HCT116 (cell line): ENCODE results near the gene ARAP1. TPM values are rescaled to one million over a fixed set of nuclear protein-coding genes. Genes with fewer than 3 reads are reported as not detected.

Experiments used
- ATAC-seq: fragments of 200-7000 bp; cut with Tn5 transposase; 2 replicates; pipeline ENCODE4 v1.9.1; 2020; ENCODE audit warnings: mild to moderate bottlenecking, moderate library complexity
- BruUV-seq: library from RNA; stranded (reverse); fragments of 400-500 nt; replicated peaks from 2 replicates; lab custom pipeline; 2021; lab: Mats Ljungman, UMichigan
- CTCF ChIA-PET: fragments of 300-600 bp; sonication (Branson Sonifier 250); formaldehyde crosslinking; loops from one replicate; lab custom pipeline; 2021; ENCODE audit warnings: antibody characterized with exemption; lab: Charles Lee
- POLR2A ChIA-PET: fragments of 300-600, 350-600 bp; sonication (Branson Sonifier 250); formaldehyde crosslinking; loops from one replicate; lab custom pipeline; 2021; ENCODE audit warnings: antibody characterized with exemption; lab: Charles Lee
- RAD21 ChIA-PET, 2 experiments: fragments of 300-600 bp; sonication (Branson Sonifier 250); formaldehyde crosslinking; loops; one replicate each; lab custom pipeline; 2023; ENCODE audit warnings: low total read pairs in 2 of 2; ENCODE audit not compliant: uncharacterized antibody in 2 of 2, unreplicated experiment in 2 of 2, low non-redundant PET in 1 of 2; lab: Charles Lee
- DNase-seq: peaks from one replicate; pipeline ENCODE4 v3.0.0-alpha.2; 2010; ENCODE audit warnings: low read depth, low spot score
- H2AFZ ChIP-seq: fragments of 200-600 bp; shearing (Covaris generic), sonication (generic); 2 replicates; pipeline ENCODE4 v1.6.1; 2017; ENCODE audit warnings: low read depth, mixed run types, mixed read lengths, antibody characterized with exemption, low read length; ENCODE audit not compliant: poor library complexity, severe bottlenecking
- H3K27ac ChIP-seq: 2 replicates; pipeline ENCODE4 v1.5.1; 2012; ENCODE audit warnings: low read depth, low read length
- H3K27me3 ChIP-seq: fragments of 200-600 bp; sonication (generic); 2 replicates; pipeline ENCODE4 v1.6.1; 2016; ENCODE audit warnings: mixed run types, low read length, mixed read lengths; ENCODE audit not compliant: insufficient read depth
- H3K36me3 ChIP-seq, 2 experiments: fragments of 200-500 bp in 1 of 2; fragments of 200-600 bp in 1 of 2; sonication (Bioruptor generic) in 1 of 2; sonication (generic) in 1 of 2; 2 replicates each; pipeline versions ENCODE4 v1.5.1 to v1.6.1; 2014 to 2016; ENCODE audit warnings: low read length in 2 of 2, inconsistent platforms in 1 of 2, mixed read lengths in 1 of 2, mixed run types in 1 of 2; ENCODE audit not compliant: insufficient read depth in 2 of 2, control insufficient read depth in 1 of 2
- H3K4me1 ChIP-seq, 2 experiments: fragments of 200-600 bp in 1 of 2; sonication (generic) in 1 of 2; 2 replicates each; pipeline versions ENCODE4 v1.5.1 to v1.6.1; 2012 to 2017; ENCODE audit warnings: low read length in 2 of 2, inconsistent platforms in 1 of 2, mild to moderate bottlenecking in 1 of 2, mixed read lengths in 1 of 2, mixed run types in 1 of 2, moderate library complexity in 1 of 2; ENCODE audit not compliant: insufficient read depth in 2 of 2, control insufficient read depth in 1 of 2
- H3K4me2 ChIP-seq: fragments of 200-600 bp; sonication (generic); 2 replicates; pipeline ENCODE4 v1.6.1; 2017; ENCODE audit warnings: mixed run types, low read length, mixed read lengths
- H3K4me3 ChIP-seq, 2 experiments: fragments of 200-600 bp in 1 of 2; sonication (generic) in 1 of 2; replicated peaks in 1 of 2; 2 replicates each; pipeline ENCODE4 v1.5.1; 2011 to 2016; ENCODE audit warnings: low read length in 2 of 2, control low read depth in 1 of 2, low read depth in 1 of 2, mild to moderate bottlenecking in 1 of 2, mixed read lengths in 1 of 2, mixed run types in 1 of 2
- H3K79me2 ChIP-seq: fragments of 200-600 bp; sonication (generic); 2 replicates; pipeline ENCODE4 v1.6.1; 2017; ENCODE audit warnings: mild to moderate bottlenecking, mixed run types, low read length, moderate library complexity, mixed read lengths; ENCODE audit not compliant: insufficient read depth
- H3K9ac ChIP-seq: fragments of 200-600 bp; sonication (generic); 2 replicates; pipeline ENCODE4 v1.6.1; 2016; ENCODE audit warnings: low read length, mixed read lengths
- H3K9me2 ChIP-seq: fragments of 200-600 bp; sonication (generic), shearing (Covaris generic); 2 replicates; pipeline ENCODE4 v1.6.1; 2017; ENCODE audit warnings: mixed run types, mild to moderate bottlenecking, moderate library complexity; ENCODE audit not compliant: insufficient read depth
- H3K9me3 ChIP-seq, 2 experiments: fragments of 200-500 bp in 1 of 2; fragments of 200-600 bp in 1 of 2; sonication (Bioruptor generic) in 1 of 2; sonication (generic) in 1 of 2; 2 replicates each; pipeline ENCODE4 v1.6.1; 2014 to 2017; ENCODE audit warnings: low read length in 2 of 2, mixed read lengths in 2 of 2, inconsistent platforms in 1 of 2, low read depth in 1 of 2, mild to moderate bottlenecking in 1 of 2, mixed run types in 1 of 2, moderate library complexity in 1 of 2; ENCODE audit not compliant: control insufficient read depth in 1 of 2, insufficient read depth in 1 of 2
- H4K20me1 ChIP-seq: fragments of 200-600 bp; sonication (generic), shearing (Covaris generic); 2 replicates; pipeline ENCODE4 v1.6.1; 2017; ENCODE audit warnings: mixed run types, mild to moderate bottlenecking, moderate library complexity; ENCODE audit not compliant: insufficient read depth
- ATF3 ChIP-seq: IDR thresholded peaks from 2 replicates; pipeline ENCODE4 v1.6.1; 2012
- CEBPB ChIP-seq: IDR thresholded peaks from 2 replicates; pipeline ENCODE4 v1.6.1; 2012; ENCODE audit warnings: low read depth
- EGR1 ChIP-seq: IDR thresholded peaks from 2 replicates; pipeline ENCODE4 v1.6.1; 2012; ENCODE audit warnings: low read depth
- ELF1 ChIP-seq: IDR thresholded peaks from 2 replicates; pipeline ENCODE4 v1.6.1; 2012; ENCODE audit warnings: low read depth, borderline replicate concordance
- EZH2phosphoT487 ChIP-seq: fragments of 200-600 bp; IDR thresholded peaks from 2 replicates; pipeline ENCODE4 v1.6.1; 2018; ENCODE audit warnings: antibody characterized with exemption, borderline replicate concordance
- RAD21 ChIP-seq: IDR thresholded peaks from 2 replicates; pipeline ENCODE4 v1.6.1; 2012; ENCODE audit warnings: low read depth, mild to moderate bottlenecking
- SP1 ChIP-seq: IDR thresholded peaks from 2 replicates; pipeline ENCODE4 v1.6.1; 2012; ENCODE audit warnings: low read depth
- TCF7L2 ChIP-seq: IDR thresholded peaks from 2 replicates; pipeline ENCODE4 v1.7.0; 2011; ENCODE audit warnings: borderline replicate concordance, inconsistent platforms; ENCODE audit not compliant: insufficient read depth, insufficient read length; ENCODE audit errors: extremely low read depth
- ZFX ChIP-seq: fragments of 450-650 bp; IDR thresholded peaks from 2 replicates; pipeline ENCODE4 v1.6.1; 2017
- intact Hi-C: fragments of 100-400 bp; cut with micrococcal nuclease; formaldehyde crosslinking; loops from 2 replicates; pipeline ENCODE4 v1.10.0; 2022
- total RNA-seq: library from RNA; stranded (reverse); gene quantifications from one replicate; pipeline ENCODE4 v1.2.1, GENCODE V29; 2021; ENCODE audit not compliant: unreplicated experiment
- TF ChIP-seq, protein P1 (sequence below): IDR thresholded peaks from 2 replicates; pipeline ENCODE4 v1.6.1; 2012
- TF ChIP-seq, protein P2 (sequence below): IDR thresholded peaks from 2 replicates; pipeline ENCODE4 v1.6.1; 2012; ENCODE audit warnings: low read depth

ARAP1 gene
- total RNA-seq, 1 experiment from 2014 or later = 57.4 TPM

DNA sequence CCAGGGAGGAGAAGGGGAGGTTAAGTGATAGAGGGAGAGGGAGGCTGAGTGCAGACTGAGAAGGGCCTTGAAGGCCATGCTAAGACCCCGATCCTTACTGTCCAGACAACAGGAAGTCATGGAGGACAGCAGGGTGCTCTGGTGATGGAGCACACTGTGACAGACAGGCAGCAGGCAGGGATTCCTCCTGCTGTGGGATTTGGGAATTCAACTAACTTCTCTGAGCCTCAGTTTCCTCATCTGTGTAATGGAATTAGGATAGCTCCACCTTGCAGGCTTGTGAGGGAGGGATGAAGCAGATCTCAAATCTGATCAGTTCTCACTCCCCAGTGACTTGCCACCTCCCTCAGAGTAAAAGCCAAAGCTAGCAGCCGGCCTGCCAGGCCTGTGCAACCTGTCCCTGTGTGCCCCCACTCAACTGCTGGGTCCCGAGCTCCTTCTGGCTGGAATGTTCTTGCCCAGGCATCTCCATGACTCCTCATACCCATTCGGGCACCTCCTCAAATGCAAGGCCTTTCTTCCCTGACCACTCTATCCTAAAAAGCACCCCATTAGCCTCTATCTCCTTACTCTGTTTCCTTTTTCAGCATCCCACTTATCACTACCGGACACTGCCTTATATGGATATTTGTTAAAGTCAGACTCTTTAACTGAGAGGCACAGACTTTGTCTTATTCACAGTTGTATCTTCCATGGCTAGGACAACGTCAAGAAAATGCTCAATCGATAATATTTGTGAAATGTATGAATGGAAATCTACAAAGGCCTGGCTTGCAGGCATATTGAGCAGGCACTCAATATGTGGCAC, 9.5 kb downstream of the ARAP1 start:
- Histone ChIP-seq H3K4me3 (no peak overlapping the region), H3K4me1 (peaks cover 9 to 49% of the 10 kb centered on the region in 2 experiments), H4K20me1 (no peaks in the 10 kb centered on the region), H3K9me3 (no peaks in the 10 kb centered on the region), H3K27me3 (no peaks in the 10 kb centered on the region), H3K9ac (no peak overlapping the region), H3K27ac (no peak overlapping the region), H3K36me3 (no peaks in the 10 kb centered on the region), H2AFZ (no peak overlapping the region), H3K9me2 (no peaks in the 10 kb centered on the region), H3K79me2 (peaks cover 5% of the 10 kb centered on the region; the same call in 1 of the 2 replicates), H3K4me2 (no peak overlapping the region)
- no peak for ATAC-seq
- TF ChIP-seq TCF7L2 = no peak
- TF ChIP-seq ATF3 = no peak
- TF ChIP-seq EGR1 = no peak
- TF ChIP-seq, protein P1, sequence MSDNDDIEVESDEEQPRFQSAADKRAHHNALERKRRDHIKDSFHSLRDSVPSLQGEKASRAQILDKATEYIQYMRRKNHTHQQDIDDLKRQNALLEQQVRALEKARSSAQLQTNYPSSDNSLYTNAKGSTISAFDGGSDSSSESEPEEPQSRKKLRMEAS = no peak
- TF ChIP-seq SP1 = no peak
- TF ChIP-seq, protein P2, sequence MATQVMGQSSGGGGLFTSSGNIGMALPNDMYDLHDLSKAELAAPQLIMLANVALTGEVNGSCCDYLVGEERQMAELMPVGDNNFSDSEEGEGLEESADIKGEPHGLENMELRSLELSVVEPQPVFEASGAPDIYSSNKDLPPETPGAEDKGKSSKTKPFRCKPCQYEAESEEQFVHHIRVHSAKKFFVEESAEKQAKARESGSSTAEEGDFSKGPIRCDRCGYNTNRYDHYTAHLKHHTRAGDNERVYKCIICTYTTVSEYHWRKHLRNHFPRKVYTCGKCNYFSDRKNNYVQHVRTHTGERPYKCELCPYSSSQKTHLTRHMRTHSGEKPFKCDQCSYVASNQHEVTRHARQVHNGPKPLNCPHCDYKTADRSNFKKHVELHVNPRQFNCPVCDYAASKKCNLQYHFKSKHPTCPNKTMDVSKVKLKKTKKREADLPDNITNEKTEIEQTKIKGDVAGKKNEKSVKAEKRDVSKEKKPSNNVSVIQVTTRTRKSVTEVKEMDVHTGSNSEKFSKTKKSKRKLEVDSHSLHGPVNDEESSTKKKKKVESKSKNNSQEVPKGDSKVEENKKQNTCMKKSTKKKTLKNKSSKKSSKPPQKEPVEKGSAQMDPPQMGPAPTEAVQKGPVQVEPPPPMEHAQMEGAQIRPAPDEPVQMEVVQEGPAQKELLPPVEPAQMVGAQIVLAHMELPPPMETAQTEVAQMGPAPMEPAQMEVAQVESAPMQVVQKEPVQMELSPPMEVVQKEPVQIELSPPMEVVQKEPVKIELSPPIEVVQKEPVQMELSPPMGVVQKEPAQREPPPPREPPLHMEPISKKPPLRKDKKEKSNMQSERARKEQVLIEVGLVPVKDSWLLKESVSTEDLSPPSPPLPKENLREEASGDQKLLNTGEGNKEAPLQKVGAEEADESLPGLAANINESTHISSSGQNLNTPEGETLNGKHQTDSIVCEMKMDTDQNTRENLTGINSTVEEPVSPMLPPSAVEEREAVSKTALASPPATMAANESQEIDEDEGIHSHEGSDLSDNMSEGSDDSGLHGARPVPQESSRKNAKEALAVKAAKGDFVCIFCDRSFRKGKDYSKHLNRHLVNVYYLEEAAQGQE = no peak
- TF ChIP-seq EZH2phosphoT487 = no peak
- TF ChIP-seq CEBPB = no peak
- TF ChIP-seq ELF1 = no peak
- TF ChIP-seq ZFX = no peak
- TF ChIP-seq RAD21 = no peak
- ChIA-PET POLR2A (no interaction called here), CTCF (no interaction called here), RAD21 (no interaction called here)
- no peak for DNase-seq
- no TSS peak for BruUV-seq
- intact Hi-C loops = no loop called here
